Renal cortical epithelial cell (primary cell): ENCODE results near the gene DMTF1. TPM values are rescaled to one million over a fixed set of nuclear protein-coding genes. Genes with fewer than 3 reads are reported as not detected.
"Not testable (repeated sequence)": the region's sequence is repeated elsewhere in the genome, so short reads cannot be mapped to it uniquely, and the experiment has no call there.

Experiments used
- DNase-seq: peaks from one replicate; pipeline ENCODE4 v3.0.0-alpha.2; 2011; ENCODE audit warnings: low read depth
- total RNA-seq: library from RNA; depleted of rRNA; stranded (reverse); fragments of >200 nt; gene quantifications from 2 replicates; pipeline ENCODE4 v1.2.3, GENCODE V29; 2014

DMTF1 gene, protein sequence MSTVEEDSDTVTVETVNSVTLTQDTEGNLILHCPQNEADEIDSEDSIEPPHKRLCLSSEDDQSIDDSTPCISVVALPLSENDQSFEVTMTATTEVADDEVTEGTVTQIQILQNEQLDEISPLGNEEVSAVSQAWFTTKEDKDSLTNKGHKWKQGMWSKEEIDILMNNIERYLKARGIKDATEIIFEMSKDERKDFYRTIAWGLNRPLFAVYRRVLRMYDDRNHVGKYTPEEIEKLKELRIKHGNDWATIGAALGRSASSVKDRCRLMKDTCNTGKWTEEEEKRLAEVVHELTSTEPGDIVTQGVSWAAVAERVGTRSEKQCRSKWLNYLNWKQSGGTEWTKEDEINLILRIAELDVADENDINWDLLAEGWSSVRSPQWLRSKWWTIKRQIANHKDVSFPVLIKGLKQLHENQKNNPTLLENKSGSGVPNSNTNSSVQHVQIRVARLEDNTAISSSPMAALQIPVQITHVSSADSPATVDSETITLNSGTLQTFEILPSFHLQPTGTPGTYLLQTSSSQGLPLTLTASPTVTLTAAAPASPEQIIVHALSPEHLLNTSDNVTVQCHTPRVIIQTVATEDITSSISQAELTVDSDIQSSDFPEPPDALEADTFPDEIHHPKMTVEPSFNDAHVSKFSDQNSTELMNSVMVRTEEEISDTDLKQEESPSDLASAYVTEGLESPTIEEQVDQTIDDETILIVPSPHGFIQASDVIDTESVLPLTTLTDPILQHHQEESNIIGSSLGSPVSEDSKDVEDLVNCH
- total RNA-seq: 23.8 and 95.5 TPM in 2 replicates

DNA sequence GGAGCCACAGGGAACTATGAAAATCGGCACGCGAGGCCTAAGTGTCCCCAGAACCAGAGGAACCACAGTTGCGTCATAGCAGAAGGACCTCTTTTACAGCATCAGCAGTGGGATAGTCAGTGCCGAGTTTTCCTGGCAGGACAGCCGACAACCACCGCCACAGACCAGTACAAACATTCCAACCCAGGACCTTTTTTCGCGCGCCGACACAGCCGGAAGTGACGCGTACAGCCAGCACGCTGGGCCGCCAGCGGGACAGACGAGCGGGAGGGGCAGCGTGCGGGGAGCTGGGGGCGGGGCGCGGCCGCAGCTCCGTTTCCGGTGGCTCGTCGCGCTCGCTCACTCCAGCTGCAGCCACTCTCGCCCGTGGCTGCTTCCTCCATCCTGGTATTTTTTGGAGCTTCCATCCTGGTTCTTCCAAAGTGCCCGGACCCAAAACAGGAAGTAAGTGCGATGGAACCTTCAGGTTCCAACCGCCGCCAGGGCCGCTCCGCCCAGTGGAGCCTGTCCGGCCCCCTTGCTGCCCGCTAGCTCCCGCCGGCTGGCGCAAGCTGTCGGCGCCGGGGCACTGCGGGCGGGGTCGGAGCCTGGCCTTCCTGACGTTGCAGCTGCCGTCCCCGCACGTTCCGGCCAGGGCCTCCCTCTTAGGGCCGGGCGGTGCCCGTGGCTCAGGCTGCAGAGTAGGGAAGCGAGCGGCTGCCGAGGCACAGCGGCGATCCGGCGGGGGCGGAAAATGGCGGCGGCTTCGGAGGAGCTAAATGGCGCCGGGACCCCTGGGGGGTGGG is at the start of gene DMTF1:
DMTF1 (plus strand) TSS at position 342 of the 785 bp plus-strand sequence. CDS start 12,489 bp downstream, outside the sequence.
- peak; percentile 89 for DNase-seq

DNA sequence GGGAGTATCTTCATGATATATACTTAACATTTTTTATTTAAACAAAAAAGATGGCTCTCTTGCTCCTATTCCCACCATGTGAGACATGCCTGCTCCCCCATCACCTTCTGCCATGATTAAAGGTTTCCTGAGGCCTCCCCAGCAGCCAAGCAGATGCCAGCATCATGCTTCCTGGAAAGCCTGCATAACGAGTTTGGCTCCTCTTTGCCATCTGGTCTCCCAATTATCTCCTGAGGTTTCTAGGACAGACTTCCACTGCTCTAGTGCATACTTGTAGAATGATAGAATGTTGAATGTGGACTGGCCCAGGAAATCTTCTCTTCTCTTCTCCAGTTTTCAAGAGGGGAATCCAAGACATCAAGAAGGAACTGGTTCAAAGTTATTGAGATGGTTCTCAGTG is 46.9 kb upstream of the DMTF1 start:
- DNase-seq: no peak

DNA sequence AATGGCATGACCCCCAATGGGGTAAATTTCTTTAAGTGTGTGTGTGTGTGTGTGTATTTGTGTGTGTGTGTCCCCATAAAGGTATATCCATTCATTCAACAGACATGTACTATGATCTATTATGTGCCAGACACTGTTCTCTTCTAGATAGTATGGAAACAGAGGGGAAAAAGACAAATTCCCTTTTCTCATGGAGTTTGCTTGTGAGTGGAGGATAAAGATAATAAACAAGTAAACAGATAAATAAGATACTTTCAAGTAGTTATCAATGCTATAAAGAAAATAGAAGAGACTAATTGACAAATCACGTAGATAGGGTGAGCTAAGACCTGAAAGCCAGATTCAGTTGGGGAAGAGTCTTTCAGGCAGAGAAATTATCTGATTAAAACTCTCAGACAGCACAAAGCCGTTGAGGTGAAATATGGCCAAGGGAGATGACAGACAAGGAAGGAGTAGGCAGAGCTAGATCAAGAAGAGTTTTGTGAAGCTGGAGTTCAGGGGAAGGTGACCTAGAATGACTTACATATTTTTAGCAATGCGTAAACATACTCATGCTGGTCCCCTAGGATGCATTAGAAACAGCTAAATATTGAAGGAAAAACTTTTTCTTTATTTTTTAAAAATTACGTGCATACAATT is 45.2 kb upstream of the DMTF1 start:
- no peak for DNase-seq

DNA sequence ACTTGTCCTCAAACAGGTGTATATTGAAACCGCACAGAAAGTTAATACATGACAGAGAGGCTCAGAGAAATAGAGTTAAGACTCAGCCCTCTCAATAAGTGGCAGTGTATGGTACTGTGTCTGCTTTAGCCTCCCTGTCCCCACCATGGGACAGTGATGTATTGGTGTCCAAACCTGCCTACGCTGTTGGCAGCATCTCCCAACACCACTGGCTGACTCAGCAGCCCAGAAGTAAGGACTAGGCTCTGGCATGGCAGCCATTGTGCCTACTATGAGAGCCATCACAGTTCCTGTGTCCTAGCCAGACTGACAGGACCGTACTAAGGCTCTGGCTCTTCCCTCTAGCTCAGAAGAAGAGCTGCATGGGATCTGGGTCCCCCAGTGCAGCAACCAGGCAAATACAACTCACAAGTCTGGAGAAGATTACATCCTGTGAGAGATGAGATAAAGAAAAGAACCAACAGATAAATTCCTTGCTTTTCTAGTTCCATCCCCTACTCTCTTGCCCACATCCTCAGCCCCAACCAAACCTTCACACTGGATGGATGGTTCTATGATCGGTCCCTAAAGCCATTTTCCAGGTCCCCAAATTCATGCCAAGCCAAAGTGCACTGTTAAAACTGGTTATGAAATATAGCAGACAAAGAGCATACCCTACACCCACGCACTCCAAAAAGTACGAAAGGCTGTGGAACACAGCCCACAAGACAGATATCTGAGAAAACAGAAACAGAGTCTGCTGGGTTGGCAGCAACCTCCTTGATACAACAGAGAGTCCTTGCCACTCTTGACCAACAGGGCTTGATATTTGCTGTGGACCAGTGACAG is 44.1 kb upstream of the DMTF1 start:
- no peak for DNase-seq

DNA sequence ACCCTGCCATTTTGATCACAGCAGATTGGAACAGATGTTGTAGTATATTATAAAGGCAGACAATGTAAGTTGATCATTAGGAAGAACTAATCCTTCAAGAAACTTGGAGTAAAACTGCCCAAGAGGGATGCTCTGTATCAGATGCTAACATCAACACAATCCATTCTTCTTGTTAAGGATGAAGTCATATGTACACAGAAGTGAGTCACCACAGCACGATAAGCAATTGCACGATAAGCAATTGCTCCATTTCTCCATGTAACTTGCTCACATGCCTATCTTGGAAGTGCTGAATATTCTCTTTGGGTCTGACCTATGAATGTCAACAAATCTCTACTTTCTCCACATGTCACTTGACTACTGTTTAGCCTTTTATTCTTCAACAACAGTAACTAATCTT is 41.5 kb upstream of the DMTF1 start:
- peak; percentile 4 for DNase-seq

DNA sequence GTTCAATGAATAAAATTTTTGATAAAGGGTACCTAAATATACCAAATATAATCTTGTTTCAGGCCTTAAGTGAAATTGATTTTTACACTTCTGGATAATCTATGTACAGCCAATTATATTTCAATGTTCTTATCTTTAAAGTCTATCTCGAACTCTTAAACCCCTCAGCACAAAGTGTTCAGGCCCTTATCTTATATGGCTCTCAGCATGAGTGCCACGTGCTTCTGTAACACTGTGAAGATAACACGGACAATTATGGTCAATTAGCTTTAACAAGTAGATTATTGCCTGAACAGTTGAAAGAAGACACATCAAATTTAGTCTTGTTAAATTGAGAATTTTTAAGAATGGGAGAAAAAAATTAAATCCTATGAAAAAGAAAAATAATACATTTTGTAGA is 40.4 kb upstream of the DMTF1 start:
- no peak for DNase-seq

DNA sequence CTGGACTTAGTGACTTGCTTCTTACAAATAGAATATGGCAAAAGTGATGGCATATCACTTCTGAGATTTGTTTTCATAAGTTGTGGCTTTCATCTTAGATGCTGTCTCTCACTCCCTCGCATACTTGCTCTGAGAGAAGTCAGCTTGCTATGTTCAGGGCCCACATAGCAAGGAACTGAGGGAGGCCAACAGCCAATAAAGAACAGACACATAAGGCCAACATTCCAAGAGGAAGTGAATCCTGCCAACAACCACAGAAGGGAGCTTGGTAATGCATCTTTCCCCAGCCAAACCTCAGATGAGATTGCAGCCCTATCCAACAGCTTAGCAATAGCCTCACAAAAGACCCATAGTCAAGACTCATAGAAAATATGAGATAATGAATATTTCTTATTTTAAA is 39.2 kb upstream of the DMTF1 start:
- no peak for DNase-seq

DNA sequence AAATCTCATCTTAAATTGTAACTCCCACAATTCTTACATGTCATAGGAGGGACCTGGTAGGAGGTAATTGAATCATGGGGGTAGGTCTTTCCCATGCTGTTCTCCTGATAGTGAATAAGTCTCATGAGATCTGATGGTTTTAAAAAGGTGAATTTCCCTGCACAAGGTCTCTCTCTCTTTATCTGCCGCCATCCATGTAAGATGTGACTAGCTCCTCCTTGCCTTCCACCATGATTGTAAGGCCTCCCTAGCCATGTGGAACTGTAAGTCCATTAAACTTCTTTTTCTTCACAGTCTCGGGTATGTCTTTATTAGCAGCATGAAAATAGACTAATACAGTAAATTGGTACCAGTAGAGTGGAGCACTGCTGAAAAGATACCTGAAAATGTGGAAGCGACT is 38.3 kb upstream of the DMTF1 start:
- not testable (repeated sequence) for DNase-seq

DNA sequence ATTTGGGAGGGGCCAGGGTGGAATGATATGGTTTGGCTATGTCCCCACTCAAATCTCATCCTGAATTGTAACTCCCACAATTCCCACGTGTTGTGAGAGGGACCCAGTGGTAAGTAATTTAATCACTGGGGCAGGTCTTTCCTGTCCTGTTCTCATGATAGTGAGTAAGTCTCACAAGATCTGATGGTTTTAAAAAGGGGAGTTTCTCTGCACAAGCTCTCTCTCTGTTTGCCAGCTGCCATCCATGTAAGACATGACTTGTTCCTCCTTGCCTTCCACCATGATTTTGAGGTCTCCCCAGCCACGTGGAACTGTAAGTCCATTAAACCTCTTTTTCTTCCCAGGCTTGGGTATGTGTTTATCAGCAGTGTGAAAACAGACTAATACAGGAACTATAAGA is 36.5 kb upstream of the DMTF1 start:
- DNase-seq: not testable (repeated sequence)

DNA sequence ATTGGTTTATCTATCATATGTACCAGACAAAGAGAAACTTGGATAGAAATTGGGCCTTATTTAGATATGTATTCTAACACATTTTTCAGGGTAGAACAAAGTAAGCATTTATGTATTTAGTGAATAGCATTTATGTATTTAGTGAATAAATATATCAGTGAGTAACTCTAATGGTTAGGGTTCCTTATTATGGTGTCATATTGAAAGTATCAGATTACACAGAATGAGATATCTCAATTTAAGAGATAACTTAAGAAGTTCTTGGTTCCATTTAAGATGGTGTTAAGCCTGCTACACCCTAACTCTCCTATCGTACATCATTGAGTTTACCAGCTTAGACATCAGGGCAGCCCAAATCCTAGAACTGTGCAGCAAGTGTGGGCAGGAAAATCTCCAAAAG is 35.9 kb upstream of the DMTF1 start:
- no peak for DNase-seq

DNA sequence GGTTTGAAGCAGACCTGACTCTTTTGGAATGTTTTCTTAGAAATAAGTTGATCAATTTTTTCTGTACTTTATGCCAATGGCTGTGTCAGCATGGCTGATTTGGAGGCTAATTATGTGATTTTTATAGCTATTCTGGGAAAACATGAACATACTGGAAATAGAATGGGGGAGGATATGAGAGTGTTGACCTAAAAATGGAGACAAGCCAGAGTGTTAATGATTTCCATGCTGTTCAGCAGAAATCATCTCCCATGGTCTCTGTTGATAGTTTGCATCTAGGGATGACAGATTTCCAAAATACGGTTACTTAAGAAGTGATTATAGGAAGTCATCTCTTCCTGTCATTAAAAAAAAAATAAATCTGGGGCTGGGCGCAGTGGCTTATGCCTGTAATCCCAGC is 32.7 kb upstream of the DMTF1 start:
- DNase-seq: no peak

DNA sequence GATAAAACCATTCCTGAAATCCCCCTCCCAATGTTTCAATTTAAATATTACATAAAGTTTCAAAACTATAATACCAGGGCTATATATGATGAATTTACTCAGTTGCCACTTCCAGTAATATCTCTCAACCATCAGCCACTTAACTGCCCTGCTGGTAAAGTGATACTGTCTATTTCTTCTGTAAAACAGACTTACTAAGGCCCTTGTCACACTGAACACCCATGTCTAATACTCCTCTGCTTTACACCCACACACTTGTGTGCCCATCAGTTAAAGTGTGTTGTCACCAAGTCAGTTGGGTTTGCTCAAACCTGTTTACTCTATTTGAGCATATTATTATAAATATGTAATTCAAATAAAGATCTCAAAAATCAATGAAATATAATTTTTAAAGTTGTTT is 29.1 kb upstream of the DMTF1 start:
- DNase-seq: no peak

DNA sequence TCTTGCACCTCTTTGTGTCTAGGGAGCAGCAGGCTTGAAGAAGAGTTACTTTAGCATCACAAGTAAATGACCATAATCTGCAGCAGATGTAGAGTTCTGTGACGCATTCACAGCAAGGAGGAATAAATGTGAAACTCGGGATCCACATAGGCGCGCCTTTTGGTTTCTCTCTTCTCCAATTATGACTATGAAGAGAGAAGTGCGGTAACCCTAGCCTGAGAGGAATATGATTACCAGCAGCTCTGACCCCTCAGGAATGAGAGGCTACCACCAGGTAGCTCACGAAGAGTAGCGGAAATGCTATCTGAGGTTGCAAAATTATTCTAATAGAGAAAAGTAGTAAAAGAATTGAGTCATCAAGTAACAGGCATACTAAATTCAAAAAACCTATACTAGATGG is 25.2 kb upstream of the DMTF1 start:
- no peak for DNase-seq

DNA sequence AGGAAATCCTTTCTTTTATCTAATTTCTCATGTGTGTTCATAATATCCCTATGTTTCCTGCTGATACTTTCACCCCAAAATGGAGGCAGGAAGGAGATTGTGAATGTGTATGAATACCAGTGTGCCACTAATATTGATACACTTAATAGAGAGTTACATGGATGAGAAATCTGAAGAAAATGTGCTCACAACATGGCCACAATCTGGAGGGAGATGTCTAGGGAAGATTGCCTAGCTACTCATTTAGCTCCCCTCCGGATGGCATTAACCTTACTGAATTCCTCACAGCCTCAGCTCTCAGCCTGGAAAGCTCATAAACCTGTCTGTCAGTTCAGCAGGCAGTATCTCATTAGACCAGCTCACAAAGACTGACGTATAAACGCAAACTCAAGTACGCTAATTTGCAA is 23.4 kb upstream of the DMTF1 start:
- DNase-seq: no peak

DNA sequence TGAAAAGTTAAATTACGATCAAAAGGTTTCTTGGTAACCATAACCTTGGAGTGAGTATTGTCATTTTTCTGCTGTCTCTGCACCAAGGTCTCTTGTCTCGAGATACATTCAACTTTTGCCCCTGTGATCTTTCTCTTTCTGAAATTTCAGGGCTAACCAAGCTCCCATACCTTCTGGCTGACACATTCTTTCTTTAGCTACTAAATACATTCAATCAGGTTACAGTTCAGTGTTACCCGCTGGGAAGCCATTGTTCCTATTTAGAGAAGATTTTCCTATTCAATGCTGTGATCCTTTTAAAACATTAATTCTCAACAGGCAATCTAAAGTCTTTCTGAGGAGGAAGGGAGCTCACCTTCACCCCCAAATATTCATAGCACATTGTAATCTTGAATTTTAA is 22.9 kb upstream of the DMTF1 start:
- no peak for DNase-seq

DNA sequence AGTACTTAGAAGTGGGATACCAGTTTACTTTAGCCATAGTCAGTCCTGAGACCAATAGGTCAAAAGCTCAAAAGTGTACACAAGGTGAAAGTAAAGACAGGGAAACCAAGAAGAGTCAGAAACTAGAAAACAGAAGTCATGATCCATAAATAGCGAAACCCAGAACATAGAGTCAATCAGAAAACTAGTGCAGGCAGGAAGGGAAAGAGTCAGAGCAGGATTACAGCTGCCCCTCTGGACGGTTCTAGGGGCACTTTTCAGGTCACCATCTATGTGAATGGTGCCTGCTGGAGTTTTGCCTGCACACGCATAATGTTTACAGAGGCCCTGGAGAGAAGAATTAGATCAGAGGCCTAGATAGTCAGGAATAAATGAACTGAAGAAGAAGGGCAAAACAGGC is 22.4 kb upstream of the DMTF1 start:
- no peak for DNase-seq

DNA sequence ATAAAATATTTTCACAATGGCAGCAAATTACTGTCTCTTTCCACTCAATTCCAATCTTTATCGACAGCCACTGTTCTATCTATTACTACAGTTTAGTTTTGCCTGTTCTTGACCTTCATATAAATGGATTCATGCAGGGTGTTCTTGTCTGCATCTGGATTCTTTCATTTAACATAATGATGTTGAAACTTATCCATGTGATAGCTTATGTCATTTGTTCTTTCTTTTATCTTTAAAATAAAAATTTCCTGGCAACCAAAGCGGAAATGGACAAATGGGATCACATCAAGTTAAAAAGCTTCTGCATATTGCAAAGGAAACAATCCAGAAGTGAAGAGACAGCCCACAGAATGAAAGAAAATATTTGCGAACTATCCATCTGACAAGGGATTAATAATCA is 20.5 kb upstream of the DMTF1 start:
- no peak for DNase-seq

DNA sequence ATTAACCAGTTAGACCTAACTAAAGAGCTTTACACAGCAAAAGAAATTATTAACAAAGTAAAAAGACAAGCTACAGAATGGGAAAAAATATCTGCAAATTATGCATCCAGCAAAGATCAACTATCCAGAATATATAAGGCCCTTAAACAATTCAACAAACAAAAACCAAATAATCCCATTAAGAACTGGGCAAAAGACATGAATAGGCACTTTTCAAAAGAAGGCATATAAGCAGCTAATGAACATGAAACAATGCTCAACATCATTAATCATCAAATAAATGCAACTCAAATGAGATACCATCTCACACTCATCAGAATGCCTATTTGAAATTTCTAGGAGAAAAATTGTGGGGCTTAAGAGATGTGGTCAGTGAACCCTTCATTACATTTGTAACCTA is 15.0 kb upstream of the DMTF1 start:
- DNase-seq: no peak

DNA sequence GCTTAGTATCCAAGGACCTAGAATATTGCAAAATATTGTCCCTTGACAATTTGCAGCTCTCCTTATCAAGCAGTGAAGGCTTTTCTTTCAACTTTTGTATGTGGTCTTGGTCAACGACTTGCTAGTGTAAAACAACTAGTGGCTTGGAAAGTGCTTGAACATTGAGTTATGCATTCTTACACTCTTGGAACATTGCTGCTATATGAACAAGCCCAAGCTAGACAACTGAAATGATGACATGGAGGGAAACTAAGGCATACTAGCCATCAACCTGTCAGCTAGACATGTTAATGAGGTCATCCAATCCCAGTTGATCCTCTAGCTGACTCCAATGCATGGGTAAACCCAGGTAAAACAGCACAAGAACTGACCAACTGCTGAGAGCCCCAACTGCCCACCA is 12.7 kb upstream of the DMTF1 start:
- no peak for DNase-seq

DNA sequence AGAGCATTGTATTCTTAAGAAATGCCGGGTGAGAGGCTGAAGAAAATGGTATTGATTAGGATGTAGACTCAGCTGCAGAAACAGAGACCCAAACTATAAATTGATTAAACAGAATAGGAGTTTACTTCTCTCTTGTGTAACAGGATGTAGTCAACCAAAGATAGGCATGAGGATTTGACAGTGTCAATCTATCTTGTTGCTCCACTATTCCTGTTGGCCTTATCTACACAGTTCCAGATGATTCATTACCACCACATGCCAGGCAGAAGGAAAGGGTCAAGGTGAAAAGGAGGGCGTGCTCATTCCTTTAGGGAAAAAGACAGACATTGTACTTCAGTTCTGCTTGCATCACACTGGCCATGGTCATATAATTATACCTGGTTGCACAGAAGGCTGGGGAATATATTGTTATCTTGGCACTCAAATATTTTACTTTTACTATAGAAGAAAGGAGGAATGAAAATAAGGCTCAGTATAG is 11.9 kb upstream of the DMTF1 start:
- DNase-seq: no peak

DNA sequence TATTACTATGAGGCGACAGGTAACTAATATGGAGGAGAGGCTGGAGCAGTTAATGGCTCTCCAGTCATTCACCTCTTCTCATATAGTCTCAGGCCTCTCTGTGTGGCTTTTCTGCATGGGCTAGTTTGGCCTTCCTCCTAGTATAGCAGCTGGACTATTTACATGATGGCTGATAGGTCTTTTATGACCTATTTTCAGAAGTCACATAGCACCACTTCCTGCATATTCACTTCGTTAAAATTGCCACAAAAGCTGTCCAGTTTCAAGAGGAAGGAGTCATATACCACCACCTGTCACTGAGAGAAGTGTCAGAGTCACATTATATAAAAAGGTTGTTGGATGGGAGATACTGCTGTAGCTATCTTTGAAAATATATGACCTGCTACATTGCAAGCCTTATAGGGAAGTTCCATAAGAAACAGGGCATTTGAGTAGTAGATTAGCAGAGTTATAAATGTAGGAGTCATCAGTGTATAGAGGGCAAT is 8.0 kb upstream of the DMTF1 start:
- DNase-seq: no peak
